SHP77 treated with DMSO at 0.1 percent for 48 hours (cell line): ENCODE measurements around the gene CYTH1.

Source experiments
- DNase-seq: peaks from one replicate; lab custom pipeline; 2025; lab: John Stamatoyannopoulos, UW

CYTH1 gene

GRCh38 chr17:78669975-78670518 lies 112.0 kb downstream of the CYTH1 start:
- DNase-seq, result no peak

GRCh38 chr17:78669256-78669974 lies 112.7 kb downstream of the CYTH1 start:
- DNase-seq, result no peak

- no peak for DNase-seq
Measured at GRCh38 chr17:78668847-78669246, 113.2 kb downstream of the CYTH1 start.

- no peak for DNase-seq
Measured at GRCh38 chr17:78667741-78668640, 114.1 kb downstream of the CYTH1 start.

- DNase-seq, result no peak
Measured at GRCh38 chr17:78667091-78667490, 115.0 kb downstream of the CYTH1 start.

GRCh38 chr17:78665952-78666920 lies 115.8 kb downstream of the CYTH1 start:
- no peak for DNase-seq

- DNase-seq, result no peak
Measured at GRCh38 chr17:78665387-78665951, 116.6 kb downstream of the CYTH1 start.

- peak; percentile 34 for DNase-seq
Measured at GRCh38 chr17:78664476-78665386, 117.3 kb downstream of the CYTH1 start.

GRCh38 chr17:78661093-78661770 lies 120.8 kb downstream of the CYTH1 start:
- DNase-seq, result no peak

GRCh38 chr17:78659546-78659945 lies 122.5 kb downstream of the CYTH1 start:
- no peak for DNase-seq

- no peak for DNase-seq
Measured at GRCh38 chr17:78658281-78658785, 123.7 kb downstream of the CYTH1 start.

- no peak for DNase-seq
Measured at GRCh38 chr17:78655251-78655940, 126.7 kb downstream of the CYTH1 start.

- DNase-seq, result no peak
Measured at GRCh38 chr17:78654325-78654724, 127.7 kb downstream of the CYTH1 start.

GRCh38 chr17:78653382-78653781 lies 128.7 kb downstream of the CYTH1 start:
- no peak for DNase-seq

- DNase-seq, result no peak
Measured at GRCh38 chr17:78652913-78653312, 129.2 kb downstream of the CYTH1 start.

- no peak for DNase-seq
Measured at GRCh38 chr17:78652024-78652423, 130.0 kb downstream of the CYTH1 start.

- no peak for DNase-seq
Measured at GRCh38 chr17:78651554-78651953, 130.5 kb downstream of the CYTH1 start.

GRCh38 chr17:78650093-78650715 lies 131.9 kb downstream of the CYTH1 start:
- DNase-seq, result no peak
